ENCODE data around the gene TSPAN9.

The TSPAN9 gene

GRCh38 chr12:3304436-3305165 is 227.4 kb downstream of the TSPAN9 start:
- DNase-seq = no peak

- DNase-seq = no peak
Observed at GRCh38 chr12:3305464-3305863, 228.3 kb downstream of the TSPAN9 start.

GRCh38 chr12:3305904-3306619 is 228.9 kb downstream of the TSPAN9 start:
- DNase-seq = no peak

- DNase-seq = no peak
Observed at GRCh38 chr12:3307389-3307788, 230.2 kb downstream of the TSPAN9 start.

GRCh38 chr12:3308063-3308462 is 230.9 kb downstream of the TSPAN9 start:
- no peak for DNase-seq

GRCh38 chr12:3308609-3309008 is 231.4 kb downstream of the TSPAN9 start:
- DNase-seq = no peak

GRCh38 chr12:3309805-3310204 is 232.6 kb downstream of the TSPAN9 start:
- no peak for DNase-seq

- DNase-seq = no peak
Observed at GRCh38 chr12:3310271-3311026, 233.3 kb downstream of the TSPAN9 start.

- DNase-seq = no peak
Observed at GRCh38 chr12:3311027-3311402, 233.8 kb downstream of the TSPAN9 start.

GRCh38 chr12:3311491-3312103 is 234.4 kb downstream of the TSPAN9 start:
- DNase-seq = no peak

GRCh38 chr12:3313066-3313465 is 235.9 kb downstream of the TSPAN9 start:
- DNase-seq = no peak

GRCh38 chr12:3313675-3314663 is 236.8 kb downstream of the TSPAN9 start:
- DNase-seq = no peak

GRCh38 chr12:3315201-3315661 is 238.1 kb downstream of the TSPAN9 start:
- DNase-seq = peak; percentile 86

- no peak for DNase-seq
Observed at GRCh38 chr12:3316776-3317480, 239.7 kb downstream of the TSPAN9 start.

- DNase-seq = no peak
Observed at GRCh38 chr12:3317481-3317815, 240.3 kb downstream of the TSPAN9 start.

- no peak for DNase-seq
Observed at GRCh38 chr12:3317841-3318501, 240.8 kb downstream of the TSPAN9 start.

GRCh38 chr12:3319723-3320492 is 242.7 kb downstream of the TSPAN9 start:
- no peak for DNase-seq

GRCh38 chr12:3320881-3321509 is 243.8 kb downstream of the TSPAN9 start:
- no peak for DNase-seq

- no peak for DNase-seq
Observed at GRCh38 chr12:3321881-3322280, 244.7 kb downstream of the TSPAN9 start.

Data from retina (tissue), 1 donor.